Panc1 (cell line): ENCODE results near the gene FAAP100. TPM values are rescaled to one million over a fixed set of nuclear protein-coding genes. Genes with fewer than 3 reads are reported as not detected.
A peak's percentile ranks its signal among the peaks of the same experiment; 100 is the strongest.

Experiments used
- ATAC-seq: fragments of 200-7000 bp; cut with Tn5 transposase; 2 replicates; pipeline ENCODE4 v1.9.1; 2020; ENCODE audit warnings: mild to moderate bottlenecking, moderate library complexity
- BruUV-seq: library from RNA; stranded (reverse); fragments of 400-500 nt; replicated peaks from 2 replicates; lab custom pipeline; 2021; lab: Mats Ljungman, UMichigan
- CTCF ChIA-PET: fragments of 300-600 bp; sonication (Branson Sonifier 250); formaldehyde crosslinking; loops from one replicate; lab custom pipeline; 2022; ENCODE audit warnings: antibody characterized with exemption; lab: Charles Lee
- POLR2A ChIA-PET: fragments of 300-600 bp; sonication (Branson Sonifier 250); formaldehyde crosslinking; loops from one replicate; lab custom pipeline; 2022; ENCODE audit warnings: antibody characterized with exemption; lab: Charles Lee
- DNase-seq: peaks from one replicate; pipeline ENCODE4 v3.0.0-alpha.2; 2010; ENCODE audit warnings: low read depth, low spot score
- H3K27ac ChIP-seq: 2 replicates; pipeline ENCODE4 v1.5.1; 2011; ENCODE audit warnings: mild to moderate bottlenecking, low read length, inconsistent platforms
- H3K27me3 ChIP-seq: fragments of 200-500 bp; sonication (Bioruptor generic); 2 replicates; pipeline ENCODE4 v1.6.0; 2014; ENCODE audit warnings: low read length, inconsistent platforms; ENCODE audit not compliant: control insufficient read depth, insufficient read depth
- H3K36me3 ChIP-seq: fragments of 200-500 bp; sonication (Bioruptor generic); 2 replicates; pipeline ENCODE4 v1.5.1; 2014; ENCODE audit warnings: inconsistent platforms, mild to moderate bottlenecking, low read length, moderate library complexity; ENCODE audit not compliant: control insufficient read depth, insufficient read depth
- H3K4me1 ChIP-seq: 2 replicates; pipeline ENCODE4 v1.5.1; 2011; ENCODE audit warnings: inconsistent platforms, mild to moderate bottlenecking, low read length, moderate library complexity; ENCODE audit not compliant: control insufficient read depth, insufficient read depth
- H3K4me3 ChIP-seq, 2 experiments: 2 replicates each; pipeline ENCODE4 v1.5.1; 2011 to 2012; ENCODE audit warnings: low read depth in 2 of 2, low read length in 2 of 2, mild to moderate bottlenecking in 2 of 2, inconsistent platforms in 1 of 2, moderate library complexity in 1 of 2
- H3K9me3 ChIP-seq: fragments of 200-500 bp; sonication (Bioruptor generic); 2 replicates; pipeline ENCODE4 v1.5.1; 2014; ENCODE audit warnings: low read depth, mild to moderate bottlenecking, inconsistent platforms, low read length, moderate library complexity; ENCODE audit not compliant: control insufficient read depth, insufficient read depth
- POLR2AphosphoS5 ChIP-seq: IDR thresholded peaks from 2 replicates; pipeline ENCODE4 v1.6.1; 2012; ENCODE audit warnings: mild to moderate bottlenecking, low read depth, low read length, moderate library complexity
- SIN3A ChIP-seq: IDR thresholded peaks from 2 replicates; pipeline ENCODE4 v1.6.1; 2012; ENCODE audit warnings: low read depth, mild to moderate bottlenecking, low read length, moderate library complexity, borderline replicate concordance; ENCODE audit not compliant: insufficient read depth
- TCF7L2 ChIP-seq: IDR thresholded peaks from 2 replicates; pipeline ENCODE4 v1.6.1; 2011; ENCODE audit warnings: mild to moderate bottlenecking, low read depth, low read length, inconsistent platforms
- in situ Hi-C: cut with HindIII; loops from 2 replicates; pipeline ENCODE4 v1.10.0; 2016; ENCODE audit warnings: low sequenced_read_pairs, low pct_unique_long_range_greater_than_20kb
- intact Hi-C: fragments of 100-400 bp; cut with micrococcal nuclease; formaldehyde crosslinking; loops from one replicate; pipeline ENCODE4 v1.10.0; 2022; ENCODE audit not compliant: unreplicated experiment
- total RNA-seq: library from RNA; stranded (reverse); gene quantifications from one replicate; pipeline ENCODE4 v1.2.1, GENCODE V29; 2021; ENCODE audit not compliant: unreplicated experiment
- TF ChIP-seq, protein P1 (sequence below), 2 experiments: IDR thresholded peaks; 2 replicates each; pipeline ENCODE4 v1.6.1; 2011 to 2012; ENCODE audit warnings: low read depth in 2 of 2, control low read depth in 1 of 2, low read length in 1 of 2, mild to moderate bottlenecking in 1 of 2, moderate library complexity in 1 of 2; ENCODE audit not compliant: insufficient read depth in 1 of 2
- TF ChIP-seq, protein P2 (sequence below): fragments of 450-650 bp; IDR thresholded peaks from 2 replicates; pipeline ENCODE4 v1.5.1; 2017; ENCODE audit warnings: mild to moderate bottlenecking

FAAP100 gene
- total RNA-seq, 1 experiment from 2014 or later = 265 TPM

DNA sequence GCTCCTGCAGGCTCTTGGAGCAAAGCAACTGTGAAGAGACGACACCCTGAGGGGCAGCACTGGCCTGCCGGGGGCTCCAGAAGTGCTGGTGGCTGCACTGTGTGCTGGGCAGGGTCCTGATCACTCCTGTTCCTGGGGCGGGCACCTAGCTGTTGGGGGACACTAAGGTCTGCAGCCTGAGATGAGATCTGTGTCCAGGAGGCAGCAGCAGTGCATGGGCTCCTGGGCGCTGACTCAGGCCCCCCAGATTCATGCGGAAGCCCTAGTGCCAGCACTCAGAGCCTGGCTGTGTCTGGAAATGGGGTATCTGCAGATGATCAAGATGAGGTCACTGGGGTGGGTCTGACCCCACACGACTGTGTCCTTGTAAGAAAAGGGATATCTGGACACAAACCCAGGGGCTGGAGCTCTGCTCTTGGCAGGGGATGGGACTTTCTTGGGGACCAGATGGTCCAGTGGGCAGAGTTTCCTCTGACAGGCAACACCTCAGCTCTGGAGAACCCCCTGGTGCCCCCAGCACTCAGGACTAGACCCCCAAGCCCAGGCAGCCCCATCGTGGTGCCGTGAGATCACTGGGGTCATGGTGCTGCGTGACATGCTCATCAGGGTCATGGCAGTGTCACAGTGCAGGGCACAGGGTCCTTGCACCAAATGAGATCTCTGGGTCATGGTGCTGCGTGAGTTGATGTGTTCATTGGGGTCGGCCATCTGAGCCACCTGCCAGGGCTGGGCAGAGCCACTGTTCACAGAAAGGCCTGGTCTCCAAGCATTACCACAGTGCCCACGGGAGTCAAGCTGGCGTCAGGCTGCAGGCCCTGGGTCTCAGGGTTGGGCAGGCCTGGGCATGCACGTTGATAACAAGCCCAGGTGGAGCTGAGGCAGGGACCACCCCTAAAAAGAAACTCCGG is 9.5 kb downstream of the FAAP100 start:
- no peaks in the 10 kb centered on the region for H3K9me3 ChIP-seq
- intact Hi-C loops (no loop called here), in situ Hi-C loops (no loop called here)
- CTCF ChIA-PET = no interaction called here
- no peak overlapping the region for H3K4me3 ChIP-seq
- DNase-seq = no peak
- peaks cover 74% of the 10 kb centered on the region for H3K4me1 ChIP-seq
- H3K27ac ChIP-seq = 0 out of 2 replicates have a peak overlapping the region, but pooled peaks have one; percentile 44
- no peak for ATAC-seq
- BruUV-seq = no TSS peak
- no peaks in the 10 kb centered on the region for H3K27me3 ChIP-seq
- H3K36me3 ChIP-seq = peaks cover 9% of the 10 kb centered on the region
- peak; percentile 82 for TF ChIP-seq POLR2AphosphoS5
- TF ChIP-seq SIN3A = no peak
- POLR2A ChIA-PET = no interaction called here

DNA sequence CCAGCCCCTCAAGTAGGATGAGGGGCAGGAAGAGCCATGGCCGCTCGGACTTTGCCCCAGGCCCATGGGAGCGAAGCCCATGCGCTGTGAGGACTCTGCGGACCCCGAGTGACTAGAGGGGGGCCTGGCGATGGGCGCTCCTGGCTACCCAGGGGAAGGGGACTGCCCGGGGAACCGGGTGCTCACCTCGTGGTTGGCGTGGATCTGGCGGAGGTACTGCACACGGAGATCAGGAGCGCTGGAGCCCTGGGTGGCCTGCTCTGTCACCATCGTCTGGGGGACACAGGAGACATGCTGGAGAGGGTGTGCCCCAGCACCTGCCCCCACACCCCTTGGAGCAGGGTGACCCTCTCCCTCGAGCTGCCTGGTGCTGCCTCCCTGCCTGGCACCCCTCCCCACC is 11.0 kb downstream of the FAAP100 start:
- Histone ChIP-seq H3K4me3 (no peak overlapping the region), H3K27ac (peak overlapping the region; percentile 6; the same call in 1 of the 2 replicates), H3K36me3 (peaks cover 4% of the 10 kb centered on the region), H3K9me3 (no peaks in the 10 kb centered on the region), H3K27me3 (no peaks in the 10 kb centered on the region), H3K4me1 (peaks cover 64% of the 10 kb centered on the region)
- POLR2A ChIA-PET = no interaction called here
- no TSS peak for BruUV-seq
- intact Hi-C loops (no loop called here), in situ Hi-C loops (no loop called here)
- ATAC-seq (no peak), DNase-seq (no peak)
- CTCF ChIA-PET = no interaction called here
- TF ChIP-seq SIN3A = no peak
- peak; percentile 63; the same call in 1 of the 2 replicates for TF ChIP-seq POLR2AphosphoS5

DNA sequence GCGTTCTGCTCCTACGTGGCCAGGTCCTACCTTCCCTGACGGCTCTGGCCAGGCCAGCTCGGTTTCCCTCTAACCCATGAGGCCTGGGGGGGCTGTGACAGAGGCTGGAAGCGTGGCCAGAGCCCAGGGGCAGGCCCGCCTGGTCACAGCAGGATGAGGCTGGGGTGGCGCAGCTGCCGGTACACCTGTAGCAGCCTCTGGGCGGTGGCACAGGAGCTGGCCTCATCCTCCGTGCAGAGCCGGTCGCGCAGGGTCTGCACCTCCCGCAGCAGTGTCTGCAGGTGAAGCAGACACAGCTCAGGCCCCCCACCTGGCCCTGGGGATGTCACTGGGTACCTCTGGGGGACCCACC is 11.5 kb downstream of the FAAP100 start:
- ATAC-seq = no peak
- TF ChIP-seq SIN3A = no peak
- no peak for TF ChIP-seq TCF7L2
- TF ChIP-seq, protein P1, sequence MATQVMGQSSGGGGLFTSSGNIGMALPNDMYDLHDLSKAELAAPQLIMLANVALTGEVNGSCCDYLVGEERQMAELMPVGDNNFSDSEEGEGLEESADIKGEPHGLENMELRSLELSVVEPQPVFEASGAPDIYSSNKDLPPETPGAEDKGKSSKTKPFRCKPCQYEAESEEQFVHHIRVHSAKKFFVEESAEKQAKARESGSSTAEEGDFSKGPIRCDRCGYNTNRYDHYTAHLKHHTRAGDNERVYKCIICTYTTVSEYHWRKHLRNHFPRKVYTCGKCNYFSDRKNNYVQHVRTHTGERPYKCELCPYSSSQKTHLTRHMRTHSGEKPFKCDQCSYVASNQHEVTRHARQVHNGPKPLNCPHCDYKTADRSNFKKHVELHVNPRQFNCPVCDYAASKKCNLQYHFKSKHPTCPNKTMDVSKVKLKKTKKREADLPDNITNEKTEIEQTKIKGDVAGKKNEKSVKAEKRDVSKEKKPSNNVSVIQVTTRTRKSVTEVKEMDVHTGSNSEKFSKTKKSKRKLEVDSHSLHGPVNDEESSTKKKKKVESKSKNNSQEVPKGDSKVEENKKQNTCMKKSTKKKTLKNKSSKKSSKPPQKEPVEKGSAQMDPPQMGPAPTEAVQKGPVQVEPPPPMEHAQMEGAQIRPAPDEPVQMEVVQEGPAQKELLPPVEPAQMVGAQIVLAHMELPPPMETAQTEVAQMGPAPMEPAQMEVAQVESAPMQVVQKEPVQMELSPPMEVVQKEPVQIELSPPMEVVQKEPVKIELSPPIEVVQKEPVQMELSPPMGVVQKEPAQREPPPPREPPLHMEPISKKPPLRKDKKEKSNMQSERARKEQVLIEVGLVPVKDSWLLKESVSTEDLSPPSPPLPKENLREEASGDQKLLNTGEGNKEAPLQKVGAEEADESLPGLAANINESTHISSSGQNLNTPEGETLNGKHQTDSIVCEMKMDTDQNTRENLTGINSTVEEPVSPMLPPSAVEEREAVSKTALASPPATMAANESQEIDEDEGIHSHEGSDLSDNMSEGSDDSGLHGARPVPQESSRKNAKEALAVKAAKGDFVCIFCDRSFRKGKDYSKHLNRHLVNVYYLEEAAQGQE (IDR thresholded peaks at IDR 0.05; ENCODE audit: insufficient read depth in 1 of 2, low read depth in 2 of 2, low read length in 1 of 2) = no peak
- TF ChIP-seq, protein P2, sequence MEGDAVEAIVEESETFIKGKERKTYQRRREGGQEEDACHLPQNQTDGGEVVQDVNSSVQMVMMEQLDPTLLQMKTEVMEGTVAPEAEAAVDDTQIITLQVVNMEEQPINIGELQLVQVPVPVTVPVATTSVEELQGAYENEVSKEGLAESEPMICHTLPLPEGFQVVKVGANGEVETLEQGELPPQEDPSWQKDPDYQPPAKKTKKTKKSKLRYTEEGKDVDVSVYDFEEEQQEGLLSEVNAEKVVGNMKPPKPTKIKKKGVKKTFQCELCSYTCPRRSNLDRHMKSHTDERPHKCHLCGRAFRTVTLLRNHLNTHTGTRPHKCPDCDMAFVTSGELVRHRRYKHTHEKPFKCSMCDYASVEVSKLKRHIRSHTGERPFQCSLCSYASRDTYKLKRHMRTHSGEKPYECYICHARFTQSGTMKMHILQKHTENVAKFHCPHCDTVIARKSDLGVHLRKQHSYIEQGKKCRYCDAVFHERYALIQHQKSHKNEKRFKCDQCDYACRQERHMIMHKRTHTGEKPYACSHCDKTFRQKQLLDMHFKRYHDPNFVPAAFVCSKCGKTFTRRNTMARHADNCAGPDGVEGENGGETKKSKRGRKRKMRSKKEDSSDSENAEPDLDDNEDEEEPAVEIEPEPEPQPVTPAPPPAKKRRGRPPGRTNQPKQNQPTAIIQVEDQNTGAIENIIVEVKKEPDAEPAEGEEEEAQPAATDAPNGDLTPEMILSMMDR = no peak
- no peak for TF ChIP-seq POLR2AphosphoS5
- in situ Hi-C loops (no loop called here), intact Hi-C loops (no loop called here)
- Histone ChIP-seq H3K9me3 (no peaks in the 10 kb centered on the region), H3K36me3 (no peaks in the 10 kb centered on the region; the same call in none of the 2 replicates), H3K27me3 (no peaks in the 10 kb centered on the region), H3K4me3 (no peak overlapping the region), H3K27ac (no peak overlapping the region; the same call in 1 of the 2 replicates), H3K4me1 (peaks cover 61% of the 10 kb centered on the region)
- BruUV-seq = no TSS peak
- CTCF ChIA-PET = no interaction called here
- no peak for DNase-seq
- POLR2A ChIA-PET = no interaction called here
